IMR-90 (cell line): ENCODE results near the gene VILL. TPM values are rescaled to one million over a fixed set of nuclear protein-coding genes. Genes with fewer than 3 reads are reported as not detected.

Source experiments
- ATAC-seq: fragments of 200-7000 bp; cut with Tn5 transposase; 2 replicates; pipeline ENCODE4 v1.9.1; 2020; ENCODE audit warnings: low read depth, mild to moderate bottlenecking, moderate library complexity
- BruUV-seq: library from RNA; stranded (reverse); fragments of 400-500 nt; replicated peaks from 2 replicates; lab custom pipeline; 2021; lab: Mats Ljungman, UMichigan
- CTCF ChIA-PET: fragments of 300-600 bp; formaldehyde crosslinking; extraction: SDS; loops from one replicate; lab custom pipeline; 2021; ENCODE audit warnings: antibody characterized with exemption; lab: Yijun Ruan, JAX
- POLR2A ChIA-PET: fragments of 300-600 bp; sonication (Branson Sonifier 250); formaldehyde crosslinking; loops from one replicate; lab custom pipeline; 2022; ENCODE audit warnings: antibody characterized with exemption; ENCODE audit not compliant: unreplicated experiment; lab: Charles Lee
- DNase-seq: peaks from one replicate; pipeline ENCODE4 v3.0.0; 2013
- H2AFZ ChIP-seq: replicated peaks from 2 replicates; pipeline ENCODE3; 2013; ENCODE audit warnings: low read length, mild to moderate bottlenecking; ENCODE audit not compliant: poor library complexity
- H2AK5ac ChIP-seq: 2 replicates; pipeline ENCODE4 v1.6.1; 2013; ENCODE audit warnings: low read depth, low read length, inconsistent platforms
- H2AK9ac ChIP-seq: replicated peaks from 2 replicates; pipeline ENCODE3; 2013; ENCODE audit warnings: mild to moderate bottlenecking, low read depth, low read length, moderate library complexity; ENCODE audit not compliant: poor library complexity
- H2BK120ac ChIP-seq: 2 replicates; pipeline ENCODE4 v1.6.1; 2013; ENCODE audit warnings: low read depth, low read length, inconsistent platforms
- H2BK15ac ChIP-seq: 3 replicates; pipeline ENCODE4 v1.6.1; 2013; ENCODE audit warnings: low read depth, low read length, inconsistent platforms
- H2BK20ac ChIP-seq: 2 replicates; pipeline ENCODE4 v1.6.1; 2013; ENCODE audit warnings: low read depth, mild to moderate bottlenecking, inconsistent platforms, low read length, moderate library complexity
- H2BK5ac ChIP-seq: 2 replicates; pipeline ENCODE4 v1.6.1; 2013; ENCODE audit warnings: mild to moderate bottlenecking, low read depth, low read length, inconsistent platforms; ENCODE audit not compliant: poor library complexity, severe bottlenecking
- H3K14ac ChIP-seq: replicated peaks from 2 replicates; pipeline ENCODE4 v1.6.1; 2013; ENCODE audit warnings: low read depth, low read length, inconsistent platforms
- H3K18ac ChIP-seq: 2 replicates; pipeline ENCODE4 v1.6.1; 2013; ENCODE audit warnings: low read depth, low read length, control low read depth
- H3K23ac ChIP-seq: 2 replicates; pipeline ENCODE4 v1.6.1; 2013; ENCODE audit warnings: low read depth, low read length, inconsistent platforms
- H3K27ac ChIP-seq: 2 replicates; pipeline ENCODE4 v1.5.1; 2013; ENCODE audit warnings: mild to moderate bottlenecking, control low read depth, low read length; ENCODE audit not compliant: insufficient read depth
- H3K27me3 ChIP-seq: 2 replicates; pipeline ENCODE4 v1.6.1; 2013; ENCODE audit warnings: low read length; ENCODE audit not compliant: control insufficient read depth, insufficient read depth
- H3K36me3 ChIP-seq: 2 replicates; pipeline ENCODE4 v1.6.1; 2013; ENCODE audit warnings: low read length, mixed read lengths; ENCODE audit not compliant: control insufficient read depth, insufficient read depth
- H3K4ac ChIP-seq: 2 replicates; pipeline ENCODE4 v1.6.1; 2013; ENCODE audit warnings: low read depth, low read length, inconsistent platforms
- H3K4me1 ChIP-seq: 2 replicates; pipeline ENCODE4 v1.6.1; 2013; ENCODE audit warnings: low read length, mixed read lengths; ENCODE audit not compliant: control insufficient read depth, insufficient read depth
- H3K4me2 ChIP-seq: 2 replicates; pipeline ENCODE4 v1.6.1; 2013; ENCODE audit warnings: low read depth, mild to moderate bottlenecking, control low read depth, low read length, moderate library complexity
- H3K4me3 ChIP-seq: 2 replicates; pipeline ENCODE4 v1.5.1; 2013; ENCODE audit warnings: low read depth, mild to moderate bottlenecking, control low read depth, low read length, moderate library complexity; ENCODE audit not compliant: insufficient read depth
- H3K56ac ChIP-seq: 2 replicates; pipeline ENCODE4 v1.6.1; 2013; ENCODE audit warnings: low read length, inconsistent platforms; ENCODE audit not compliant: insufficient read depth; ENCODE audit errors: extremely low read depth
- H3K79me1 ChIP-seq, 2 experiments: 2 replicates each; pipeline ENCODE4 v1.6.1; 2013; ENCODE audit warnings: low read length in 2 of 2, inconsistent platforms in 1 of 2, low read depth in 1 of 2
- H3K9ac ChIP-seq: 2 replicates; pipeline ENCODE4 v1.6.1; 2013; ENCODE audit warnings: low read depth, low read length, control low read depth
- H3K9me1 ChIP-seq: 2 replicates; pipeline ENCODE4 v1.6.1; 2013; ENCODE audit warnings: low read length, inconsistent platforms; ENCODE audit not compliant: insufficient read depth
- H3K9me3 ChIP-seq: 2 replicates; pipeline ENCODE4 v1.6.1; 2013; ENCODE audit warnings: low read length; ENCODE audit not compliant: control insufficient read depth, insufficient read depth
- H4K20me1 ChIP-seq: 2 replicates; pipeline ENCODE4 v1.6.1; 2013; ENCODE audit warnings: low read length, inconsistent platforms; ENCODE audit not compliant: insufficient read depth
- H4K5ac ChIP-seq: 2 replicates; pipeline ENCODE4 v1.6.1; 2013; ENCODE audit warnings: mild to moderate bottlenecking, low read depth, low read length, control low read depth
- H4K8ac ChIP-seq, 2 experiments: 2 replicates each; pipeline ENCODE4 v1.6.1; 2013; ENCODE audit warnings: low read depth in 2 of 2, low read length in 2 of 2, control low read depth in 1 of 2, inconsistent platforms in 1 of 2
- H4K91ac ChIP-seq: 2 replicates; pipeline ENCODE4 v1.6.1; 2013; ENCODE audit warnings: low read depth, low read length, inconsistent platforms; ENCODE audit not compliant: insufficient read depth
- BHLHE40 ChIP-seq: fragments of 150-350 bp; IDR thresholded peaks from 2 replicates; pipeline ENCODE4 v1.6.1; 2016; ENCODE audit warnings: mild to moderate bottlenecking, low read depth, low read length
- CEBPB ChIP-seq: IDR thresholded peaks from 2 replicates; pipeline ENCODE4 v1.6.1; 2012; ENCODE audit warnings: low read depth, low read length, improper control_type of control experiment
- CHD1 ChIP-seq: IDR thresholded peaks from 2 replicates; pipeline ENCODE4 v1.6.1; 2012; ENCODE audit warnings: low read depth, low read length, improper control_type of control experiment
- FOS ChIP-seq: fragments of 150-350 bp; IDR thresholded peaks from 2 replicates; pipeline ENCODE4 v1.6.1; 2016; ENCODE audit warnings: low read depth, low read length
- MAFK ChIP-seq: IDR thresholded peaks from 2 replicates; pipeline ENCODE4 v1.6.1; 2012; ENCODE audit warnings: low read depth, low read length, improper control_type of control experiment
- MAZ ChIP-seq: IDR thresholded peaks from 2 replicates; pipeline ENCODE4 v1.6.1; 2012; ENCODE audit warnings: low read depth, mild to moderate bottlenecking, low read length, improper control_type of control experiment, moderate library complexity, borderline replicate concordance
- MXI1 ChIP-seq: IDR thresholded peaks from 2 replicates; pipeline ENCODE4 v1.6.1; 2012; ENCODE audit warnings: low read depth, mild to moderate bottlenecking, low read length, moderate library complexity, borderline replicate concordance
- NFE2L2 ChIP-seq: fragments of 150-350 bp; IDR thresholded peaks from 2 replicates; pipeline ENCODE4 v1.6.1; 2016; ENCODE audit warnings: low read depth, mild to moderate bottlenecking, low read length
- POLR2A ChIP-seq: IDR thresholded peaks from 2 replicates; pipeline ENCODE4 v1.6.1; 2012; ENCODE audit warnings: mild to moderate bottlenecking, low read depth, low read length
- RAD21 ChIP-seq: IDR thresholded peaks from 2 replicates; pipeline ENCODE4 v1.6.1; 2012; ENCODE audit warnings: low read length, improper control_type of control experiment
- RCOR1 ChIP-seq: IDR thresholded peaks from 2 replicates; pipeline ENCODE4 v1.6.1; 2012; ENCODE audit warnings: mild to moderate bottlenecking, low read length, improper control_type of control experiment; ENCODE audit not compliant: insufficient replicate concordance
- RFX5 ChIP-seq: IDR thresholded peaks from 2 replicates; pipeline ENCODE4 v1.8.0; 2012; ENCODE audit warnings: low read depth, mild to moderate bottlenecking, low read length, moderate library complexity
- SMC3 ChIP-seq: fragments of 150-350 bp; IDR thresholded peaks from 2 replicates; pipeline ENCODE4 v1.6.1; 2016; ENCODE audit warnings: low read depth, mild to moderate bottlenecking, antibody characterized with exemption, low read length, moderate library complexity
- WGBS, 2 experiments: methylation state at CpG; one replicate each; pipeline versions ENCODE4 v1.1.5 to v1.1.7; 2013; ENCODE audit warnings: missing lambda C conversion rate in 2 of 2; ENCODE audit not compliant: insufficient read length in 1 of 2; ENCODE audit errors: extremely low coverage in 2 of 2; 5-methylcytosine and 5-hydroxymethylcytosine counted together
- dilution Hi-C: fragments of 300-500 bp; cut with HindIII; formaldehyde crosslinking; loops from one replicate; pipeline ENCODE4 v1.14.3; 2018; ENCODE audit warnings: low sequenced_read_pairs; ENCODE audit not compliant: unreplicated experiment
- in situ Hi-C: fragments of 300-500 bp; cut with MboI; formaldehyde crosslinking; loops from 3 replicates; pipeline ENCODE4 v1.14.3; 2019; ENCODE audit warnings: low sequenced_read_pairs, inconsistent platforms, mixed read lengths
- intact Hi-C: fragments of 100-400 bp; cut with micrococcal nuclease; formaldehyde crosslinking; loops from 2 replicates; pipeline ENCODE4 v1.10.0; 2022
- polyA plus RNA-seq, 3 experiments: library from polyadenylated mRNA; depleted of rRNA; stranded (reverse); fragments of >200 nt; gene quantifications; 2 replicates each; pipeline ENCODE4 v1.2.3, GENCODE V29; 2012; ENCODE audit warnings: low replicate concordance in 1 of 3
- total RNA-seq: library from RNA; depleted of rRNA; stranded (reverse); fragments of >200 nt; gene quantifications from 2 replicates; pipeline ENCODE4 v1.2.3, GENCODE V29; 2012
- TF ChIP-seq, protein P1 (sequence below): conservative IDR thresholded peaks from 2 replicates; pipeline ENCODE4 v1.5.1; 2012; ENCODE audit warnings: mild to moderate bottlenecking, low read depth, low read length, improper control_type of control experiment
- TF ChIP-seq, protein P2 (sequence below): fragments of 150-350 bp; IDR thresholded peaks from 2 replicates; pipeline ENCODE4 v1.6.1; 2017; ENCODE audit warnings: mild to moderate bottlenecking, antibody characterized with exemption, low read length, low read depth
- TF ChIP-seq, protein P3 (sequence below): fragments of 150-350 bp; IDR thresholded peaks from 2 replicates; pipeline ENCODE4 v1.6.1; 2016; ENCODE audit warnings: low read depth, mild to moderate bottlenecking, low read length, moderate library complexity, borderline replicate concordance

Gene VILL
- total and polyA plus RNA-seq, 2 of the 4 experiments (the other 2 are of a cell fraction) = 2.3 to 4.7 TPM

DNA sequence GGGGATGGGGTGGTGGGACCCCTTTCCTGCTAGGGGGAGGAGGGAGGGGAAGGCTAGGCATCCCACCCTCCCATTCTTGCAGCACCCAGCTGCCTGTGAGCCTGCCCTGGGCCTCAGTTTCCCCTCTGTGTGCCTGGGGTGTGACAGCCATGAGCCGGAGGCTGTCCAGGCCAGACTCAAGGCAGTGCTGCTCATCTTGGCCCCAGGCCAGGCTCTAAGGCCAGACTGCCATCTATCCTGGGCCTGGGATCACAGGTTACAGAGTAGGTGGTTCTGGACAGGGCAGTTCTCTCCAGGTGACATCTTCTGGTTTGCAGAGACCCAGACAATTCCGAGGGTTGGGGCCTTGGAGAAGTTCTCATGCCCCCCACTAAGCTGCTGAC, 3.3 kb upstream of the VILL start:
- in situ Hi-C loops (no loop called here), dilution Hi-C loops (no loop called here), intact Hi-C loops (no loop called here)
- H2BK120ac ChIP-seq = no peak overlapping the region
- ChIA-PET POLR2A (no interaction called here), CTCF (no interaction called here)
- no peak overlapping the region for H3K23ac ChIP-seq
- no peak overlapping the region for H2AK5ac ChIP-seq
- DNase-seq = no peak
- H3K79me1 ChIP-seq = no peaks in the 10 kb centered on the region
- no peak overlapping the region for H3K4ac ChIP-seq
- H2BK5ac ChIP-seq = no peak overlapping the region
- no peak overlapping the region for H3K4me2 ChIP-seq
- H4K5ac ChIP-seq = no peak overlapping the region
- H2BK20ac ChIP-seq = no peak overlapping the region
- no peak overlapping the region for H3K18ac ChIP-seq
- ATAC-seq = no peak
- H3K9ac ChIP-seq = no peak overlapping the region
- no peak overlapping the region for H2AK9ac ChIP-seq
- H2AFZ ChIP-seq = no peak overlapping the region
- WGBS, 2 experiments = no CpG with 5 or more reads among the region's 2 CpGs
- H3K56ac ChIP-seq = no peak overlapping the region
- H3K14ac ChIP-seq = no peak overlapping the region
- H3K36me3 ChIP-seq = peaks cover 6% of the 10 kb centered on the region; the same call in 1 of the 2 replicates
- TF ChIP-seq, protein P1, sequence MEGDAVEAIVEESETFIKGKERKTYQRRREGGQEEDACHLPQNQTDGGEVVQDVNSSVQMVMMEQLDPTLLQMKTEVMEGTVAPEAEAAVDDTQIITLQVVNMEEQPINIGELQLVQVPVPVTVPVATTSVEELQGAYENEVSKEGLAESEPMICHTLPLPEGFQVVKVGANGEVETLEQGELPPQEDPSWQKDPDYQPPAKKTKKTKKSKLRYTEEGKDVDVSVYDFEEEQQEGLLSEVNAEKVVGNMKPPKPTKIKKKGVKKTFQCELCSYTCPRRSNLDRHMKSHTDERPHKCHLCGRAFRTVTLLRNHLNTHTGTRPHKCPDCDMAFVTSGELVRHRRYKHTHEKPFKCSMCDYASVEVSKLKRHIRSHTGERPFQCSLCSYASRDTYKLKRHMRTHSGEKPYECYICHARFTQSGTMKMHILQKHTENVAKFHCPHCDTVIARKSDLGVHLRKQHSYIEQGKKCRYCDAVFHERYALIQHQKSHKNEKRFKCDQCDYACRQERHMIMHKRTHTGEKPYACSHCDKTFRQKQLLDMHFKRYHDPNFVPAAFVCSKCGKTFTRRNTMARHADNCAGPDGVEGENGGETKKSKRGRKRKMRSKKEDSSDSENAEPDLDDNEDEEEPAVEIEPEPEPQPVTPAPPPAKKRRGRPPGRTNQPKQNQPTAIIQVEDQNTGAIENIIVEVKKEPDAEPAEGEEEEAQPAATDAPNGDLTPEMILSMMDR = no peak
- TF ChIP-seq RCOR1 = no peak
- TF ChIP-seq MAZ = no peak
- no peak for TF ChIP-seq RAD21
- no peak for TF ChIP-seq MAFK
- no peak for TF ChIP-seq CHD1
- TF ChIP-seq, protein P2, sequence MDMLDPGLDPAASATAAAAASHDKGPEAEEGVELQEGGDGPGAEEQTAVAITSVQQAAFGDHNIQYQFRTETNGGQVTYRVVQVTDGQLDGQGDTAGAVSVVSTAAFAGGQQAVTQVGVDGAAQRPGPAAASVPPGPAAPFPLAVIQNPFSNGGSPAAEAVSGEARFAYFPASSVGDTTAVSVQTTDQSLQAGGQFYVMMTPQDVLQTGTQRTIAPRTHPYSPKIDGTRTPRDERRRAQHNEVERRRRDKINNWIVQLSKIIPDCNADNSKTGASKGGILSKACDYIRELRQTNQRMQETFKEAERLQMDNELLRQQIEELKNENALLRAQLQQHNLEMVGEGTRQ = no peak
- no peak for TF ChIP-seq SMC3
- TF ChIP-seq CEBPB = no peak
- no peak for TF ChIP-seq BHLHE40
- no peak for TF ChIP-seq RFX5
- TF ChIP-seq, protein P3, sequence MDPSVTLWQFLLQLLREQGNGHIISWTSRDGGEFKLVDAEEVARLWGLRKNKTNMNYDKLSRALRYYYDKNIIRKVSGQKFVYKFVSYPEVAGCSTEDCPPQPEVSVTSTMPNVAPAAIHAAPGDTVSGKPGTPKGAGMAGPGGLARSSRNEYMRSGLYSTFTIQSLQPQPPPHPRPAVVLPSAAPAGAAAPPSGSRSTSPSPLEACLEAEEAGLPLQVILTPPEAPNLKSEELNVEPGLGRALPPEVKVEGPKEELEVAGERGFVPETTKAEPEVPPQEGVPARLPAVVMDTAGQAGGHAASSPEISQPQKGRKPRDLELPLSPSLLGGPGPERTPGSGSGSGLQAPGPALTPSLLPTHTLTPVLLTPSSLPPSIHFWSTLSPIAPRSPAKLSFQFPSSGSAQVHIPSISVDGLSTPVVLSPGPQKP = no peak
- TF ChIP-seq NFE2L2 = no peak
- no peak for TF ChIP-seq POLR2A
- TF ChIP-seq MXI1 = no peak
- TF ChIP-seq FOS = no peak
- 0 out of 2 replicates have a peak, but pooled peaks cover 7% of the 10 kb centered on the region for H3K9me1 ChIP-seq
- H3K9me3 ChIP-seq = no peaks in the 10 kb centered on the region
- H4K20me1 ChIP-seq = no peaks in the 10 kb centered on the region
- no TSS peak for BruUV-seq
- no peaks in the 10 kb centered on the region; the same call in 1 of the 2 replicates for H3K27me3 ChIP-seq
- H3K27ac ChIP-seq = no peak overlapping the region
- H2BK15ac ChIP-seq = no peak overlapping the region
- no peak overlapping the region for H4K91ac ChIP-seq
- H3K4me3 ChIP-seq = no peak overlapping the region
- H4K8ac ChIP-seq = no peak overlapping the region
- no peaks in the 10 kb centered on the region for H3K4me1 ChIP-seq
